Measurements from ENCODE around the gene HSD17B1.

DNA sequence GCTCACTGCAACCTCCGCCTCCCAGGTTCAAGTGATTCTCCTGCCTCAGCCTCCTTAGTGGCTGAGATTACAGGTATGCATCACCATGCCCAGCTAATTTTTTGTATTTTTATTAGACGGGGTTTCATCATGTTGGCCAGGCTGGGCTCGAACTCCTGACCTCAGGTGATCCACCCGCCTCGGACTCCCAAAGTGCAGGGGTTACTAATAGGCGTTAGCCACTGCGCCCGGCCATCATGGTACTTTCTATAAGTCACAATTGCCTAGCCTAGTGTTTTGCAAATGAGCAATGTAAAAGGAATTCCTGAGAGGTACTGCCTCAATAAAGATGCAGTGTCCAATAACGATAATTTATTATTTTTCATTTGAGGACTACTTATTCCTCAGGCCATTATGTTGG is 38.7 kb downstream of the HSD17B1 start:
- no peak for TF ChIP-seq POLR2A (IDR thresholded peaks at IDR 0.05)
- TF ChIP-seq, protein P1, sequence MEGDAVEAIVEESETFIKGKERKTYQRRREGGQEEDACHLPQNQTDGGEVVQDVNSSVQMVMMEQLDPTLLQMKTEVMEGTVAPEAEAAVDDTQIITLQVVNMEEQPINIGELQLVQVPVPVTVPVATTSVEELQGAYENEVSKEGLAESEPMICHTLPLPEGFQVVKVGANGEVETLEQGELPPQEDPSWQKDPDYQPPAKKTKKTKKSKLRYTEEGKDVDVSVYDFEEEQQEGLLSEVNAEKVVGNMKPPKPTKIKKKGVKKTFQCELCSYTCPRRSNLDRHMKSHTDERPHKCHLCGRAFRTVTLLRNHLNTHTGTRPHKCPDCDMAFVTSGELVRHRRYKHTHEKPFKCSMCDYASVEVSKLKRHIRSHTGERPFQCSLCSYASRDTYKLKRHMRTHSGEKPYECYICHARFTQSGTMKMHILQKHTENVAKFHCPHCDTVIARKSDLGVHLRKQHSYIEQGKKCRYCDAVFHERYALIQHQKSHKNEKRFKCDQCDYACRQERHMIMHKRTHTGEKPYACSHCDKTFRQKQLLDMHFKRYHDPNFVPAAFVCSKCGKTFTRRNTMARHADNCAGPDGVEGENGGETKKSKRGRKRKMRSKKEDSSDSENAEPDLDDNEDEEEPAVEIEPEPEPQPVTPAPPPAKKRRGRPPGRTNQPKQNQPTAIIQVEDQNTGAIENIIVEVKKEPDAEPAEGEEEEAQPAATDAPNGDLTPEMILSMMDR (IDR thresholded peaks at IDR 0.05), result no peak
